Measurements from ENCODE around the gene EFNA5. TPM values are rescaled to one million over a fixed set of nuclear protein-coding genes. Genes with fewer than 3 reads are reported as not detected.

The EFNA5 gene
- total RNA-seq, 1 donor from 2014 or later = 12.6 TPM

DNA sequence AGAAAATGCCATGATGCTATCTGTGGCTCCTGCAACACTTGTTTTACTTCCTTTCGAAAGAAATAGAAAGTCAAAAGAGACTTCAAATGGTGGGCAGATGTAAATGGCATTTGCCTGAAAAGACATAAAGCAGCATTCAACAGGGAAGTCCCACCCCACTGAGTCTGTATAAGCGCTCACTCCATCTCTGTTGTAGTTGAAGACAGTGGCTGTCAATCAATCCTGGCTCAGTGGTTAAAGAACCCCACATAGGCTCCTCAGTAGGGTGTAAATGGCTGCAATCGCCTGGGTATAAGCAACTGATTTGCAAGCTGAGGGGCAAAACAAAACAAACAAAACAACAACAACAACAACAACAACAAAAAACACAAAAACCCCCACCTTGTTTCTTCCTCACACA is 158.7 kb downstream of the EFNA5 start:
- H3K36me3 ChIP-seq (ENCODE audit: control insufficient read depth, insufficient read depth, low read length) = no peaks in the 10 kb centered on the region
- no peak for DNase-seq (ENCODE audit: low read depth)
- TF ChIP-seq, protein P1, sequence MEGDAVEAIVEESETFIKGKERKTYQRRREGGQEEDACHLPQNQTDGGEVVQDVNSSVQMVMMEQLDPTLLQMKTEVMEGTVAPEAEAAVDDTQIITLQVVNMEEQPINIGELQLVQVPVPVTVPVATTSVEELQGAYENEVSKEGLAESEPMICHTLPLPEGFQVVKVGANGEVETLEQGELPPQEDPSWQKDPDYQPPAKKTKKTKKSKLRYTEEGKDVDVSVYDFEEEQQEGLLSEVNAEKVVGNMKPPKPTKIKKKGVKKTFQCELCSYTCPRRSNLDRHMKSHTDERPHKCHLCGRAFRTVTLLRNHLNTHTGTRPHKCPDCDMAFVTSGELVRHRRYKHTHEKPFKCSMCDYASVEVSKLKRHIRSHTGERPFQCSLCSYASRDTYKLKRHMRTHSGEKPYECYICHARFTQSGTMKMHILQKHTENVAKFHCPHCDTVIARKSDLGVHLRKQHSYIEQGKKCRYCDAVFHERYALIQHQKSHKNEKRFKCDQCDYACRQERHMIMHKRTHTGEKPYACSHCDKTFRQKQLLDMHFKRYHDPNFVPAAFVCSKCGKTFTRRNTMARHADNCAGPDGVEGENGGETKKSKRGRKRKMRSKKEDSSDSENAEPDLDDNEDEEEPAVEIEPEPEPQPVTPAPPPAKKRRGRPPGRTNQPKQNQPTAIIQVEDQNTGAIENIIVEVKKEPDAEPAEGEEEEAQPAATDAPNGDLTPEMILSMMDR (IDR thresholded peaks at IDR 0.05; ENCODE audit: insufficient read depth, low read length, poor library complexity, severe bottlenecking) = no peak
- H3K27me3 ChIP-seq (ENCODE audit: control insufficient read depth, insufficient read depth, low read length) = no peaks in the 10 kb centered on the region
- no peak overlapping the region for H3K4me3 ChIP-seq (ENCODE audit: low read depth, low read length)

DNA sequence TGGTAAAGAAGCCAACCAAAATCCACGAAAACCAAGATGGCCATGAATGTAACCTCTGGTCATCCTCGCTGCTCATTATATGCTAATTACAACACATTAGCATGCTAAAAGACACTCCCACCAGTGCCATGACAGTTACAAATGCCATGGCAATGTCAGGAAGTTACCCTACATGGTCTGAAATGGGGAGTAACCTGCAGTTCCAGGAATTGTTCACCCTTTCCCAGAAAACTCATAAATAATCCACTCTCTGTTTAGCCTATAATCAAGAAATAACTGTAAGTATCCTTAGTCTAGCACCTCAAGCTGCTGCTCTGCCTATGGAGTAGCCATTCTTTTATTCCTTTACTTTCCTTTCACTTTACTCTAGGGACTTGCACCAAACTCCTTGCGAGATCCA is 160.6 kb downstream of the EFNA5 start:
- no peaks in the 10 kb centered on the region for H3K36me3 ChIP-seq (ENCODE audit: control insufficient read depth, insufficient read depth, low read length)
- no peak overlapping the region for H3K4me3 ChIP-seq (ENCODE audit: low read depth, low read length)
- H3K27me3 ChIP-seq (ENCODE audit: control insufficient read depth, insufficient read depth, low read length) = no peaks in the 10 kb centered on the region
- TF ChIP-seq, protein P1 (IDR thresholded peaks at IDR 0.05; ENCODE audit: insufficient read depth, low read length, poor library complexity, severe bottlenecking) = no peak
- DNase-seq (ENCODE audit: low read depth) = no peak

DNA sequence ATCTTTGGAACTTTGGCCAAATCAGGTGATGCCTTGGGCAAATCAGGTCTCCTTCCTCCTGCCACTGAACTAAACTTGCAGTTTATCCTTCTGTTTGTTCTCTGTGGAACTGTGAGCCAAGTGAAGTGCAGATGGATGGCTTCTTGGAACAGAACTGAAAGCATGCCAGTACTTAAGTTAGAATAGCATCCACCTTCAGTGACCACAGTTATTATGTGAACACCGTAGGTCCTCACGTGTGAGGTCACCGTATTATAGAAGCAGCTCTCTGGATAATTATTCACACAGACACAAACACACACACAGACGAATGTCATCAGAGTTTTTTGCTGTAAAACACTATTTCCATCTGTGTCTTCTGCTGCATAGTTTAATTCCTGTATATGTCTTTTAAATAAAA is 162.6 kb downstream of the EFNA5 start:
- Histone ChIP-seq H3K27me3 (ENCODE audit: control insufficient read depth, insufficient read depth, low read length) (no peaks in the 10 kb centered on the region), H3K36me3 (ENCODE audit: control insufficient read depth, insufficient read depth, low read length) (no peaks in the 10 kb centered on the region), H3K4me3 (ENCODE audit: low read depth, low read length) (no peak overlapping the region)
- TF ChIP-seq, protein P1 (IDR thresholded peaks at IDR 0.05; ENCODE audit: insufficient read depth, low read length, poor library complexity, severe bottlenecking) = no peak
- DNase-seq (ENCODE audit: low read depth) = no peak

DNA sequence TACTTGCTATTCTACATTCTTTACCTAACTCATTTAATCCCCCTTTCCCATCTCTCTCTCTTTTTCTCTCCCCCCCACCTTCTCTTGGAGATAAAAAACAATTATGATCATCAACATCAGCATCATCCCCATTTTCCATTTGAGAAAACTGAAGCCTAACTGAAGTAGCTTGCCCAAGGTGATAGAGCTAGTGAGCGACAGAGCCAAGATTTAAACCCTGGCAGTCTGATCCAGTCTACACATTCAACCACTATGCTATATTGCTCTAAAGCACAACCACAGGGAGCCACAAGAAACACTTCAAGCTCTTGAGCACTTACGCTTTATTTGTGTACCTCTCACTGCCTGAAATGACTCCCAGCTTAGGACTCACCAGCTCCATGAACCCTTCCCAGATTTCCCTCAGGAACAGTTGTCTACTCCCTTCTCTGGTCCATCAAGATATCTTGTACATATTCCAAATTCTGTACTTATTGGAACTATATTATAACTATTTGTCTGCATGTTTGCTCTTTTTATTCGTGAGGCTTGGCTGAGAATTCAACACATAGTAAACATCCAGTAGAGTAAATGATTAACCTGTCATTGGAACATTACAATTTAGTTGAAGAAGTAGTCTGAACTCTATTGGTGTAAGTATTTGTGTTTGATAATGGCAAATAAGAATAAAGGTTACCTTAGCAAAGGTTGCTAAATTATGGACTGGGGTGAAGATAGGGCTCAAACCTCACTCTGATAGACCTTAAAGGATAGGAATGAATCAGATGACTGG is 164.8 kb downstream of the EFNA5 start:
- TF ChIP-seq, protein P1 (IDR thresholded peaks at IDR 0.05; ENCODE audit: insufficient read depth, low read length, poor library complexity, severe bottlenecking) = no peak
- Histone ChIP-seq H3K36me3 (ENCODE audit: control insufficient read depth, insufficient read depth, low read length) (peaks cover 1% of the 10 kb centered on the region), H3K4me3 (ENCODE audit: low read depth, low read length) (no peak overlapping the region), H3K27me3 (ENCODE audit: control insufficient read depth, insufficient read depth, low read length) (no peaks in the 10 kb centered on the region)
- DNase-seq (ENCODE audit: low read depth) = no peak

DNA sequence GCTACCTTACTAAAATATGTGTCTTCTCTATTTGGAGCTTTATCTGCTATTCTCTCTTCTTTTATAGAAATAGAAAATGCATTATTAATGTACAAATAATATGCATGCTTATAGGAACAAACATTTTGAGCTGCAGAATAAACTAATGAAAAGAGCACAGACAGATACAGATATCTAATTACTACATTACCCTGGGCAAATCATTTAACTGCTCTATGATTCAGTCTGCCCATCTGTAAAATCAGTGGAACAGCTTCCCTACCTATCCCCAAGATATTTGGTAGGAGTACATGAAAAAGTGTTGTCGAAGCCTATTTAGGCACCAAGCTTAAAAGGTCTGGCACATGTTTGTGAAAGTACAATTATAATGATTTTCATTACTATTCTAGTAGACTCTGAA is 166.3 kb downstream of the EFNA5 start:
- Histone ChIP-seq H3K36me3 (ENCODE audit: control insufficient read depth, insufficient read depth, low read length) (peaks cover 1% of the 10 kb centered on the region), H3K27me3 (ENCODE audit: control insufficient read depth, insufficient read depth, low read length) (no peaks in the 10 kb centered on the region), H3K4me3 (ENCODE audit: low read depth, low read length) (no peak overlapping the region)
- DNase-seq (ENCODE audit: low read depth) = no peak
- TF ChIP-seq, protein P1 (IDR thresholded peaks at IDR 0.05; ENCODE audit: insufficient read depth, low read length, poor library complexity, severe bottlenecking) = no peak

DNA sequence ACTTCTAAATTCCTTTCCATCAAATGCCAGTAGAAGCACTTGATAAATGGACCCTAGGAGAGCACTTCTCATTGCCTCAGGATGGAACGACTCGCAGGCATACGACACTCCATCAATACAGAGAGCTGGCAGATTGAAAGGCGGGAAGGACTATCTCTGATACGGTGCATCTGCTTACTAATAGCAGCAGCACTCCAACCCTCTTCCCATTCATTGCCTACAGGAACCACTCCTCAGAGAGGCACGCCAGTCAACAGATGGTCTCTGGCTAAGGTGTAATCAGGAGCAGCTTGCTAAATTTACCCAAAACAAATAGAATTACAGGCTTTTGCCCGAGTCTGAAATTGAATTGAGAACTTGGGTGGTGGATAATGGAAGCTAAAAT is 168.1 kb downstream of the EFNA5 start:
- DNase-seq (ENCODE audit: low read depth) = no peak
- H3K4me3 ChIP-seq (ENCODE audit: low read depth, low read length) = no peak overlapping the region
- H3K36me3 ChIP-seq (ENCODE audit: control insufficient read depth, insufficient read depth, low read length) = peaks cover 1% of the 10 kb centered on the region
- H3K27me3 ChIP-seq (ENCODE audit: control insufficient read depth, insufficient read depth, low read length) = no peaks in the 10 kb centered on the region
- TF ChIP-seq, protein P1 (IDR thresholded peaks at IDR 0.05; ENCODE audit: insufficient read depth, low read length, poor library complexity, severe bottlenecking) = no peak
